GM23338 (cell line): ENCODE results near the gene KCNMB4. TPM values are rescaled to one million over a fixed set of nuclear protein-coding genes. Genes with fewer than 3 reads are reported as not detected.

Source experiments
- ATAC-seq: fragments of 200-7000 bp; cut with Tn5 transposase; 3 replicates; pipeline ENCODE4 v1.9.1; 2020
- DNase-seq: peaks from one replicate; pipeline ENCODE4 v3.0.0-alpha.2; 2015; ENCODE audit warnings: low spot score
- H2AFZ ChIP-seq: fragments of 200-600 bp; sonication (generic); 2 replicates; pipeline ENCODE4 v1.8.0; 2016; ENCODE audit warnings: antibody characterized with exemption, mild to moderate bottlenecking, moderate library complexity
- H3F3A ChIP-seq: fragments of 200-600 bp; sonication (generic); replicated peaks from 2 replicates; pipeline ENCODE4 v1.8.0; 2017; ENCODE audit warnings: antibody characterized with exemption, mixed run types, low read depth
- H3K27ac ChIP-seq: fragments of 200-600 bp; sonication (generic); 2 replicates; pipeline ENCODE4 v1.6.1; 2016; ENCODE audit warnings: low read depth
- H3K27me3 ChIP-seq: fragments of 200-600 bp; sonication (generic); 2 replicates; pipeline ENCODE4 v1.8.0; 2016; ENCODE audit warnings: mild to moderate bottlenecking, mixed run types, moderate library complexity; ENCODE audit not compliant: insufficient read depth
- H3K36me3 ChIP-seq: fragments of 200-600 bp; sonication (generic); 2 replicates; pipeline ENCODE4 v1.8.0; 2016; ENCODE audit warnings: mild to moderate bottlenecking; ENCODE audit not compliant: insufficient read depth
- H3K4me1 ChIP-seq: fragments of 200-600 bp; sonication (generic); 2 replicates; pipeline ENCODE4 v1.8.0; 2016; ENCODE audit warnings: mild to moderate bottlenecking, moderate library complexity; ENCODE audit not compliant: insufficient read depth
- H3K4me2 ChIP-seq: fragments of 200-600 bp; sonication (generic); 2 replicates; pipeline ENCODE4 v1.7.1; 2017; ENCODE audit warnings: mixed run types
- H3K4me3 ChIP-seq: fragments of 200-600 bp; sonication (generic); 2 replicates; pipeline ENCODE4 v1.6.1; 2016; ENCODE audit warnings: mixed run types
- H3K79me2 ChIP-seq: fragments of 200-600 bp; sonication (generic); replicated peaks from 2 replicates; pipeline ENCODE4 v1.8.0; 2017; ENCODE audit warnings: mild to moderate bottlenecking; ENCODE audit not compliant: insufficient read depth
- H3K9me2 ChIP-seq: fragments of 200-600 bp; sonication (generic); 2 replicates; pipeline ENCODE4 v1.8.0; 2017; ENCODE audit not compliant: insufficient read depth
- H4K20me1 ChIP-seq: fragments of 200-600 bp; sonication (generic); replicated peaks from 2 replicates; pipeline ENCODE4 v1.8.0; 2017; ENCODE audit warnings: mild to moderate bottlenecking; ENCODE audit not compliant: insufficient read depth
- H3K27ac Mint-ChIP-seq: 2 replicates; pipeline ENCODE4 v1.8.0; 2020; ENCODE audit warnings: inconsistent platforms, mild to moderate bottlenecking, moderate library complexity, mixed read lengths
- H3K27me3 Mint-ChIP-seq: 3 replicates; pipeline ENCODE4 v1.8.0; 2022; ENCODE audit warnings: low read depth, mild to moderate bottlenecking, moderate library complexity, mixed read lengths, inconsistent platforms; ENCODE audit not compliant: insufficient read depth, poor library complexity
- H3K36me3 Mint-ChIP-seq: 3 replicates; pipeline ENCODE4 v1.8.0; 2021; ENCODE audit warnings: low read depth, mild to moderate bottlenecking, inconsistent platforms, moderate library complexity, mixed read lengths
- H3K4me1 Mint-ChIP-seq: 3 replicates; pipeline ENCODE4 v1.8.0; 2020; ENCODE audit warnings: mild to moderate bottlenecking, inconsistent platforms, mixed read lengths
- H3K4me3 Mint-ChIP-seq: 3 replicates; pipeline ENCODE4 v1.8.0; 2021; ENCODE audit warnings: moderate library complexity, mild to moderate bottlenecking, inconsistent platforms, mixed read lengths
- H3K9me3 Mint-ChIP-seq: 3 replicates; pipeline ENCODE4 v1.8.0; 2020; ENCODE audit warnings: moderate library complexity, mild to moderate bottlenecking, inconsistent platforms, mixed read lengths
- CTCF ChIP-seq, 2 experiments: fragments of 200-600 bp in 1 of 2; sonication (generic) in 1 of 2; conservative IDR thresholded peaks; 2 replicates each; pipeline versions ENCODE4 v1.5.1 to v1.6.1; 2016 to 2017; ENCODE audit warnings: antibody characterized with exemption in 2 of 2, low read depth in 2 of 2, mild to moderate bottlenecking in 2 of 2, moderate library complexity in 1 of 2
- ETS1 ChIP-seq: IDR thresholded peaks from 2 replicates; pipeline ENCODE4 v1.6.1; 2016; ENCODE audit warnings: antibody characterized with exemption
- EZH2 ChIP-seq: fragments of 200-600 bp; sonication (generic); IDR thresholded peaks from one replicate; pipeline ENCODE4 v1.8.0; 2017; ENCODE audit warnings: antibody characterized with exemption, mild to moderate bottlenecking, low read depth; ENCODE audit not compliant: unreplicated experiment
- EZH2phosphoT487 ChIP-seq: fragments of 200-600 bp; sonication (generic); IDR thresholded peaks from one replicate; pipeline ENCODE4 v1.8.1; 2018; ENCODE audit warnings: antibody characterized with exemption; ENCODE audit not compliant: unreplicated experiment
- JUNB ChIP-seq: IDR thresholded peaks from one replicate; pipeline ENCODE4 v1.6.1; 2016; ENCODE audit warnings: antibody characterized with exemption; ENCODE audit not compliant: unreplicated experiment
- NANOG ChIP-seq: IDR thresholded peaks from 2 replicates; pipeline ENCODE4 v1.6.1; 2016; ENCODE audit warnings: antibody characterized with exemption, borderline replicate concordance
- REST ChIP-seq: IDR thresholded peaks from one replicate; pipeline ENCODE4 v1.6.1; 2018; ENCODE audit warnings: antibody characterized with exemption; ENCODE audit not compliant: unreplicated experiment
- ZNF114 ChIP-seq: fragments of 250-450 bp; sonication (Bioruptor Pico); IDR thresholded peaks from 2 replicates; pipeline ENCODE4 v1.5.0; 2020; ENCODE audit warnings: mild to moderate bottlenecking, moderate library complexity
- ZNF331 ChIP-seq: fragments of 250-450 bp; sonication (Bioruptor Pico); IDR thresholded peaks from 2 replicates; pipeline ENCODE4 v1.5.0; 2020; ENCODE audit warnings: low read depth, mild to moderate bottlenecking, moderate library complexity
- polyA plus RNA-seq: library from polyadenylated mRNA; unstranded; fragments of >200 nt; fragmentation: Nextera tagmentation; extraction: Ambion mirVana; gene quantifications from 2 replicates; pipeline ENCODE4 v1.2.1, GENCODE V29; 2016
- total RNA-seq: library from RNA; depleted of rRNA; stranded (reverse); fragments of >200 nt; shearing (Covaris generic); gene quantifications from 2 replicates; pipeline ENCODE4 v1.2.3, GENCODE V29; 2014

KCNMB4 gene
- total and polyA plus RNA-seq, 2 experiments from 2014 or later, result 9.4 to 14.7 TPM

GRCh38 chr12:70383484-70383883, 17.4 kb downstream of the KCNMB4 start:
- no peak overlapping the region for H3K4me2 ChIP-seq
- no peaks in the 10 kb centered on the region for H3K36me3 ChIP-seq
- H2AFZ ChIP-seq, result no peak overlapping the region
- Mint-ChIP-seq H3K27me3 (peaks cover 2% of the 10 kb centered on the region), H3K4me1 (peaks cover 12% of the 10 kb centered on the region; the same call in 2 of the 3 replicates), H3K9me3 (peaks cover 9% of the 10 kb centered on the region; the same call in 2 of the 3 replicates), H3K27ac (peak overlapping the region; percentile 80), H3K36me3 (peaks cover 39% of the 10 kb centered on the region), H3K4me3 (no peak overlapping the region)
- H3K27ac ChIP-seq, result 0 out of 2 replicates have a peak overlapping the region, but pooled peaks have one; percentile 52
- ATAC-seq (no peak), DNase-seq (peak; percentile 11)
- no peaks in the 10 kb centered on the region; the same call in 1 of the 2 replicates for H4K20me1 ChIP-seq
- no peaks in the 10 kb centered on the region for H3K9me2 ChIP-seq
- H3K79me2 ChIP-seq, result peaks cover 4% of the 10 kb centered on the region; the same call in 1 of the 2 replicates
- H3K4me1 ChIP-seq, result no peaks in the 10 kb centered on the region; the same call in 1 of the 2 replicates
- H3K27me3 ChIP-seq, result no peaks in the 10 kb centered on the region
- no peak overlapping the region for H3K4me3 ChIP-seq
- no peaks in the 10 kb centered on the region for H3F3A ChIP-seq
- TF ChIP-seq NANOG, result no peak
- TF ChIP-seq EZH2phosphoT487, result no peak

GRCh38 chr12:70383886-70384285, 17.8 kb downstream of the KCNMB4 start:
- H2AFZ ChIP-seq, result no peak overlapping the region
- ATAC-seq (no peak; the same call in 2 of the 3 replicates), DNase-seq (no peak)
- H3K4me3 ChIP-seq, result no peak overlapping the region
- 0 out of 2 replicates have a peak overlapping the region, but pooled peaks have one; percentile 52 for H3K27ac ChIP-seq
- Mint-ChIP-seq H3K9me3 (peaks cover 6% of the 10 kb centered on the region; the same call in 2 of the 3 replicates), H3K4me3 (no peak overlapping the region), H3K27me3 (peaks cover 2% of the 10 kb centered on the region), H3K27ac (peak overlapping the region; percentile 80), H3K36me3 (peaks cover 38% of the 10 kb centered on the region), H3K4me1 (peaks cover 12% of the 10 kb centered on the region; the same call in 2 of the 3 replicates)
- no peaks in the 10 kb centered on the region; the same call in 1 of the 2 replicates for H4K20me1 ChIP-seq
- no peaks in the 10 kb centered on the region for H3K27me3 ChIP-seq
- no peaks in the 10 kb centered on the region for H3F3A ChIP-seq
- 0 out of 2 replicates have a peak, but pooled peaks cover 4% of the 10 kb centered on the region for H3K79me2 ChIP-seq
- H3K4me1 ChIP-seq, result no peaks in the 10 kb centered on the region; the same call in 1 of the 2 replicates
- no peak overlapping the region for H3K4me2 ChIP-seq
- H3K36me3 ChIP-seq, result no peaks in the 10 kb centered on the region
- H3K9me2 ChIP-seq, result no peaks in the 10 kb centered on the region
- TF ChIP-seq CTCF (conservative IDR thresholded peaks at IDR 0.05; ENCODE audit: low read depth in 2 of 2), result no peak
- TF ChIP-seq EZH2, result no peak
- no peak for TF ChIP-seq ZNF114 (CRISPR knock-in tag)
- TF ChIP-seq JUNB, result no peak
- TF ChIP-seq ETS1, result no peak
- no peak for TF ChIP-seq ZNF331 (CRISPR knock-in tag)
- no peak for TF ChIP-seq REST
